Body of pancreas (tissue), 4 donors: ENCODE measurements around the gene TDRD9. TPM values are rescaled to one million over a fixed set of nuclear protein-coding genes. Genes with fewer than 3 reads are reported as not detected.

Source experiments
- ATAC-seq: fragments of 150-250 bp; one replicate; pipeline ENCODE4 v1.9.1; 2016
- DNase-seq, 4 donors: peaks; one replicate each; pipeline ENCODE4 v3.0.0-alpha.2; 2019
- H3K27ac ChIP-seq, 4 donors: fragments of 200-600 bp; sonication (generic); 1 replicate in 3 of 4; 2 replicates in 1 of 4; pipeline versions ENCODE4 v1.5.1 to v1.6.1; 2016 to 2019; ENCODE audit warnings: mild to moderate bottlenecking in 1 of 4, mixed read lengths in 1 of 4, moderate library complexity in 1 of 4
- H3K27me3 ChIP-seq, 2 donors: fragments of 200-600 bp; sonication (generic); one replicate each; pipeline ENCODE4 v1.6.0; 2016; ENCODE audit warnings: mild to moderate bottlenecking in 1 of 2
- H3K36me3 ChIP-seq, 2 donors: fragments of 200-600 bp; sonication (generic); replicated peaks in 1 of 2; 2 replicates each; pipeline ENCODE4 v1.5.1; 2016; ENCODE audit warnings: low read depth in 2 of 2; ENCODE audit not compliant: insufficient read depth in 1 of 2
- H3K4me1 ChIP-seq: fragments of 200-600 bp; sonication (generic); one replicate; pipeline ENCODE4 v1.6.0; 2016
- H3K4me3 ChIP-seq, 2 donors: fragments of 200-600 bp; sonication (generic); 1 replicate in 1 of 2; 2 replicates in 1 of 2; pipeline ENCODE4 v1.5.1; 2016 to 2019
- H3K9me3 ChIP-seq, 3 donors: fragments of 200-600 bp; sonication (generic); 1 replicate in 2 of 3; 2 replicates in 1 of 3; pipeline ENCODE4 v1.5.1; 2016
- CTCF ChIP-seq, 7 experiments: fragments of 450-650 bp in 4 of 7; fragments of 200-600 bp in 3 of 7; sonication (generic) in 3 of 7; IDR thresholded peaks; one replicate each; pipeline ENCODE4 v1.5.1; 2016 to 2019; ENCODE audit warnings: antibody characterized with exemption in 7 of 7
- POLR2A ChIP-seq, 3 donors: fragments of 450-650 bp; IDR thresholded peaks; one replicate each; pipeline ENCODE4 v1.6.1; 2016; ENCODE audit warnings: antibody characterized with exemption in 3 of 3, mild to moderate bottlenecking in 2 of 3
- WGBS, 2 donors: methylation state at CpG; one replicate each; pipeline ENCODE4 v1.1.5; 2017; 5-methylcytosine and 5-hydroxymethylcytosine counted together
- intact Hi-C: fragments of 100-400 bp; cut with DNase I; formaldehyde crosslinking; loops from one replicate; pipeline ENCODE4 v1.15.1; 2023
- total RNA-seq, 2 donors: library from RNA; depleted of rRNA; stranded (reverse); fragments of >200 nt; gene quantifications; one replicate each; pipeline ENCODE4 v1.1.0, GENCODE V29; 2016

The TDRD9 gene
- total RNA-seq: 1 to 10 TPM; 2.0 to 4.7 TPM

DNA sequence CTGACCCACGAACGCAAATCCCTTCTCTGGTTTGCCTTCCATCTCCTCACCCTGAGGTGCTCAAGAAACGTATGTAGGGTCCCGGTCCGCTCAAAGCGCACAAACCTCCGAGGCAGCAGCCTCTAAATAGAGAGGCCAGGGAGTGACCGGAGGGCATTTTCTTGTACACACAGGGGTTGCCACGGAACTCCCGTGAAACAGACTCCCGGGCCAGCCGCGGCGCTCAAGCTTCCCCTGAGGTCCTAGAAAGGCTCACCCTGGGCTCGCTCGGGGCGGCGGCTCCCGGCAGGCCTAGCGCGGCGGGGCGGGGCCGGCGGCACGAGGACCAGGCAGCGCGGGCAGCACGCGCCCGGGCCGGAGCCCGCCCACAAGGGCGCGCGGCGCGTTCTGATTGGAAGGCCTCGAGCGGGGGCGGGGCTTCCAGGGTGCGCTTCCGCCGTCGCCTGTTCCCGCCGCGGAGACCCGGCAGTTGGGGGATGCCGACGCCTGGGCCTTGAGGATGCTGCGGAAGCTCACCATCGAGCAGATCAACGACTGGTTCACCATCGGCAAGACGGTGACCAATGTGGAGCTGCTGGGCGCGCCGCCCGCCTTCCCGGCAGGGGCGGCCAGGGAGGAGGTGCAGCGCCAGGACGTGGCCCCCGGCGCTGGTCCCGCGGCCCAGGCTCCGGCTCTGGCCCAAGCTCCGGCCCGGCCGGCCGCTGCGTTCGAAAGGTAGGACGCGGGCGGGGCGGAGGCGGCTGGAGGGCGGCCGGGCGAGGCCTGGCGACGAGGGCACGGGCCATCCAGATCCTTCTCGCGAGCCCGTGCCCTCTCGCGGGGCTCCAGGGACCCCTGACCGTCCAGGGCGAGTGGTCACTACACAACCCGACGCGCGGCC, at the start of gene TDRD9:
Gene TDRD9, plus strand, starts transcription at position 446 of the 880 bp plus-strand sequence. Its CDS starts 54 bp downstream, at position 500.
- Histone ChIP-seq H3K27ac (no peak within 1 kb of the TSS), H3K9me3 (no peaks in the 10 kb centered on the region), H3K36me3 (no peaks in the 10 kb centered on the region), H3K4me3 (no peak within 1 kb of the TSS), H3K4me1 (no peaks in the 10 kb centered on the region), H3K27me3 (peaks cover 0 to 3% of the 10 kb centered on the region in 2 donors)
- TF ChIP-seq POLR2A (IDR thresholded peaks at IDR 0.05) (no peak), CTCF (IDR thresholded peaks at IDR 0.05) (no peak)
- 56 to 63% methylated on average over 27 to 88 of the region's 97 CpGs for WGBS, 2 donors
- intact Hi-C loops: no loop called here
- DNase-seq: peak in 1 of 4 donors; percentile 19
- no peak for ATAC-seq

- no peaks in the 10 kb centered on the region for H3K27me3 ChIP-seq
- TF ChIP-seq CTCF (IDR thresholded peaks at IDR 0.05) (no peak), POLR2A (IDR thresholded peaks at IDR 0.05) (no peak)
- H3K4me3 ChIP-seq: no peak overlapping the region
- peak overlapping the region; percentile 88 to 97 (median 94) for H3K27ac ChIP-seq
- no peak for DNase-seq
- no peaks in the 10 kb centered on the region for H3K9me3 ChIP-seq
- peaks cover 56% of the 10 kb centered on the region for H3K4me1 ChIP-seq
- no peaks in the 10 kb centered on the region for H3K36me3 ChIP-seq
- no peak for ATAC-seq
- WGBS, 2 donors: 35 to 39% methylated on average over 16 of the region's 16 CpGs
- intact Hi-C loops: no loop called here
Observed at GRCh38 chr14:103879118-103879569, 49.1 kb upstream of the TDRD9 start.

DNA sequence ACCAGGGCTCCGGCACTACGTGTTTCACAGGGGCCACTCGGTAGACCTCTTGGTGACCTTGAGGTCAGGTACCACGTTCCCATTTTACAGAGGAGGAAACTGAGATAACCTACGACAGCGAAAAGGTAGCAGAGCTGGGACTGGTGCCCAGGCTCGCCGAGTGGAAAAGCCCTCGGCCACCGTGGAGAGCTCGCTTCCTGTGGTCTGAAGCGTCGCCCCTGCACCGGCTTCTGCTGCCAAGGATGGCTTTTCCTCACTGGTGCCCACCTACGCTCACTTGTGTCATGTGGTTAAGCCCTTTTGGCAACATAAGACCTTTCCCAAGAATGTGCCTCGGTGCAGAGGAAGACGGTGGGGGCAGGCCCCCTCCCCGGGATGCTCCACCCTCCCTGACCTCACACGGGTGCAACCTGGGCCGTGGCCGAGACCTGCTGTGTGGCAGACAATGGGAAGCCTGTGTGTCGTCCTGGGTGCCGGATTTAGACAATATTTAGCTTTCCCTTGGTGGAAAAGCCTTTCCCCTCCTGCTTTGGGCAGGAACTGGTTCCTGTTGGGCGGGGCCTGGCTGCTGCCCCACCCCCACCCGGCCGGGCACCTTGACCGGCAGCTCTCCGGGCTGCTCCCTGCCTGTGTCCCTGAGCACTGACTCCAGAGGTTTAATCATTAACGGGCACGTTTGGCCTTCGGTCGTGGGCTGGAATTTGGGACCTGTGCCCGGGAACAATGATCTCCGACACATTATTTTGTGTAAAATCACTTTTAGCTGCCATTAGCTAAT, 48.5 kb upstream of the TDRD9 start:
- Histone ChIP-seq H3K4me3 (peak overlapping the region in 1 of 2 donors; percentile 11), H3K36me3 (no peaks in the 10 kb centered on the region), H3K27me3 (no peaks in the 10 kb centered on the region), H3K9me3 (no peaks in the 10 kb centered on the region), H3K27ac (peak overlapping the region; percentile 88 to 97 (median 94)), H3K4me1 (peaks cover 56% of the 10 kb centered on the region)
- 6% methylated on average over 18 to 34 of the region's 34 CpGs for WGBS, 2 donors
- TF ChIP-seq POLR2A (IDR thresholded peaks at IDR 0.05) (peak in 2 of 3 donors; percentile 65 to 73), CTCF (IDR thresholded peaks at IDR 0.05) (peak in 1 of 7 experiments; percentile 14)
- intact Hi-C loops: no loop called here
- peak; percentile 95 to 97 (median 97) for DNase-seq
- peak; percentile 89 for ATAC-seq

GRCh38 chr14:103880348-103881267, 47.6 kb upstream of the TDRD9 start:
- peak overlapping the region; percentile 88 to 97 (median 94) for H3K27ac ChIP-seq
- no peaks in the 10 kb centered on the region for H3K36me3 ChIP-seq
- peak; percentile 49 for ATAC-seq
- TF ChIP-seq CTCF (IDR thresholded peaks at IDR 0.05): no peak
- TF ChIP-seq POLR2A (IDR thresholded peaks at IDR 0.05): no peak
- H3K27me3 ChIP-seq: no peaks in the 10 kb centered on the region
- H3K4me1 ChIP-seq: peaks cover 56% of the 10 kb centered on the region
- peak; percentile 85 to 90 (median 88) for DNase-seq
- H3K4me3 ChIP-seq: no peak overlapping the region
- 7 to 14% methylated on average over 17 to 23 of the region's 23 CpGs for WGBS, 2 donors
- intact Hi-C loops: no loop called here
- H3K9me3 ChIP-seq: no peaks in the 10 kb centered on the region
